Endodermal cell (in vitro differentiated cells): ENCODE data around the gene FAM227B. TPM values are rescaled to one million over a fixed set of nuclear protein-coding genes. Genes with fewer than 3 reads are reported as not detected.

Source experiments
- DNase-seq: peaks from one replicate; pipeline ENCODE4 v3.0.0-alpha.2; 2017
- H3K27ac ChIP-seq: 2 replicates; pipeline ENCODE4 v1.5.1; 2013; ENCODE audit warnings: mild to moderate bottlenecking, low read depth, low read length, moderate library complexity
- H3K27me3 ChIP-seq: 2 replicates; pipeline ENCODE4 v1.6.1; 2013; ENCODE audit warnings: mild to moderate bottlenecking, low read length, moderate library complexity; ENCODE audit not compliant: insufficient read depth, control insufficient read depth, poor library complexity, severe bottlenecking
- H3K36me3 ChIP-seq: 2 replicates; pipeline ENCODE4 v1.7.0; 2013; ENCODE audit warnings: mild to moderate bottlenecking, low read length, moderate library complexity; ENCODE audit not compliant: control insufficient read depth, insufficient read depth
- H3K4me1 ChIP-seq: one replicate; pipeline ENCODE4 v1.7.0; 2013; ENCODE audit warnings: low read length; ENCODE audit not compliant: control insufficient read depth, insufficient read depth
- H3K4me3 ChIP-seq: 2 replicates; pipeline ENCODE4 v1.5.1; 2013; ENCODE audit warnings: mild to moderate bottlenecking, low read length, moderate library complexity
- H3K9ac ChIP-seq: 2 replicates; pipeline ENCODE4 v1.6.1; 2013; ENCODE audit warnings: mild to moderate bottlenecking, low read length, moderate library complexity; ENCODE audit not compliant: poor library complexity, severe bottlenecking; ENCODE audit errors: extremely low read depth
- H3K9me3 ChIP-seq: 2 replicates; pipeline ENCODE4 v1.6.1; 2013; ENCODE audit warnings: mild to moderate bottlenecking, low read length, moderate library complexity; ENCODE audit not compliant: control insufficient read depth
- H3K27ac Mint-ChIP-seq: 2 replicates; pipeline ENCODE4 v1.8.0; 2020; ENCODE audit warnings: mixed read lengths
- H3K27me3 Mint-ChIP-seq: 2 replicates; pipeline ENCODE4 v1.8.0; 2021; ENCODE audit warnings: mild to moderate bottlenecking, mixed read lengths; ENCODE audit not compliant: insufficient read depth
- H3K36me3 Mint-ChIP-seq: 2 replicates; pipeline ENCODE4 v1.8.0; 2020; ENCODE audit warnings: low read depth, mixed read lengths
- H3K4me1 Mint-ChIP-seq: 2 replicates; pipeline ENCODE4 v1.8.0; 2020; ENCODE audit warnings: mixed read lengths
- H3K4me3 Mint-ChIP-seq: 2 replicates; pipeline ENCODE4 v1.8.0; 2020; ENCODE audit warnings: mild to moderate bottlenecking, moderate library complexity, mixed read lengths
- H3K9me3 Mint-ChIP-seq: 2 replicates; pipeline ENCODE4 v1.8.0; 2020; ENCODE audit warnings: mild to moderate bottlenecking, mixed read lengths
- CTCF ChIP-seq: fragments of 200-600 bp; sonication (generic); conservative IDR thresholded peaks from 2 replicates; pipeline ENCODE4 v1.5.0; 2021; ENCODE audit warnings: antibody characterized with exemption, mild to moderate bottlenecking
- WGBS, 2 experiments: methylation state at CpG; one replicate each; pipeline versions ENCODE4 v1.1.5 to v1.1.7; 2013; ENCODE audit warnings: missing lambda C conversion rate in 2 of 2, mixed read lengths in 1 of 2; ENCODE audit not compliant: insufficient coverage in 1 of 2, insufficient read length in 1 of 2; 5-methylcytosine and 5-hydroxymethylcytosine counted together
- total RNA-seq, 2 donors: library from RNA; stranded (reverse); fragmentation: NEBNext Ultra II Directional in 1 of 2; extraction: Animal tissue kit (Norgen Biotek cat#: 25700) in 1 of 2; gene quantifications; 2 replicates in 1 of 2; 3 replicates in 1 of 2; pipeline ENCODE4 v1.2.1, GENCODE V29; 2021

FAM227B gene
- total RNA-seq, 2 donors from 2014 or later, result 7.5 to 8.5 TPM

GRCh38 chr15:49343546-49343945 lies 277.1 kb downstream of the FAM227B start:
- Mint-ChIP-seq H3K4me1 (peaks cover 22% of the 10 kb centered on the region), H3K36me3 (peaks cover 7% of the 10 kb centered on the region), H3K4me3 (no peak overlapping the region), H3K27ac (no peak overlapping the region), H3K27me3 (no peaks in the 10 kb centered on the region), H3K9me3 (peaks cover 5% of the 10 kb centered on the region)
- no peak for TF ChIP-seq CTCF
- no peak for DNase-seq
- no peaks in the 10 kb centered on the region for H3K4me1 ChIP-seq
- no peak overlapping the region for H3K27ac ChIP-seq
- H3K4me3 ChIP-seq, result no peak overlapping the region
- H3K36me3 ChIP-seq, result no peaks in the 10 kb centered on the region
- no peaks in the 10 kb centered on the region for H3K27me3 ChIP-seq
- H3K9ac ChIP-seq, result no peak overlapping the region
- peaks cover 7% of the 10 kb centered on the region for H3K9me3 ChIP-seq

GRCh38 chr15:49339656-49340055 lies 281.0 kb downstream of the FAM227B start:
- H3K4me3 Mint-ChIP-seq, result no peak overlapping the region
- H3K36me3 Mint-ChIP-seq, result peaks cover 7% of the 10 kb centered on the region
- H3K9me3 Mint-ChIP-seq, result peaks cover 11% of the 10 kb centered on the region
- no peak for TF ChIP-seq CTCF
- H3K4me3 ChIP-seq, result no peak overlapping the region
- H3K27me3 Mint-ChIP-seq, result no peaks in the 10 kb centered on the region
- H3K27me3 ChIP-seq, result no peaks in the 10 kb centered on the region
- H3K9ac ChIP-seq, result no peak overlapping the region
- 81 to 100% methylated on average over 1 to 10 of the region's 10 CpGs for WGBS, 2 experiments
- no peak overlapping the region for H3K27ac Mint-ChIP-seq
- H3K4me1 Mint-ChIP-seq, result peaks cover 4% of the 10 kb centered on the region
- H3K4me1 ChIP-seq, result no peaks in the 10 kb centered on the region
- peaks cover 7% of the 10 kb centered on the region for H3K9me3 ChIP-seq
- no peak for DNase-seq
- H3K27ac ChIP-seq, result no peak overlapping the region
- H3K36me3 ChIP-seq, result no peaks in the 10 kb centered on the region

- H3K27me3 Mint-ChIP-seq, result no peaks in the 10 kb centered on the region
- H3K27ac Mint-ChIP-seq, result no peak overlapping the region
- WGBS, 2 experiments, result 93% methylated on average over 3 of the region's 3 CpGs; no CpG with 5 or more reads in 1 of the 2 experiments
- H3K4me3 Mint-ChIP-seq, result no peak overlapping the region
- no peak overlapping the region for H3K4me3 ChIP-seq
- H3K9me3 ChIP-seq, result no peaks in the 10 kb centered on the region
- no peak for TF ChIP-seq CTCF
- no peak for DNase-seq
- no peaks in the 10 kb centered on the region for H3K9me3 Mint-ChIP-seq
- H3K4me1 ChIP-seq, result peaks cover 3% of the 10 kb centered on the region
- H3K27me3 ChIP-seq, result no peaks in the 10 kb centered on the region
- H3K9ac ChIP-seq, result no peak overlapping the region
- peaks cover 3% of the 10 kb centered on the region for H3K36me3 Mint-ChIP-seq
- H3K36me3 ChIP-seq, result peaks cover 4% of the 10 kb centered on the region
- peaks cover 11% of the 10 kb centered on the region for H3K4me1 Mint-ChIP-seq
- no peak overlapping the region for H3K27ac ChIP-seq
Observed at GRCh38 chr15:49331951-49332350, 288.7 kb downstream of the FAM227B start.
